Coronary artery (tissue), 2 donors: Measurements from ENCODE around the gene MYL5.

ENCODE experiments used
- DNase-seq: peaks from one replicate; pipeline ENCODE4 v3.0.0-alpha.2; 2017; ENCODE audit warnings: low spot score
- H3K27ac ChIP-seq, 2 donors: fragments of 200-600 bp; sonication (generic); one replicate each; pipeline ENCODE4 v1.5.1; 2016 to 2019
- H3K4me3 ChIP-seq: fragments of 200-600 bp; sonication (generic); 2 replicates; pipeline ENCODE4 v1.5.1; 2016; ENCODE audit warnings: mild to moderate bottlenecking, moderate library complexity
- CTCF ChIP-seq: fragments of 200-600 bp; sonication (generic); IDR thresholded peaks from one replicate; pipeline ENCODE4 v1.5.1; 2019; ENCODE audit warnings: antibody characterized with exemption

MYL5 gene

DNA sequence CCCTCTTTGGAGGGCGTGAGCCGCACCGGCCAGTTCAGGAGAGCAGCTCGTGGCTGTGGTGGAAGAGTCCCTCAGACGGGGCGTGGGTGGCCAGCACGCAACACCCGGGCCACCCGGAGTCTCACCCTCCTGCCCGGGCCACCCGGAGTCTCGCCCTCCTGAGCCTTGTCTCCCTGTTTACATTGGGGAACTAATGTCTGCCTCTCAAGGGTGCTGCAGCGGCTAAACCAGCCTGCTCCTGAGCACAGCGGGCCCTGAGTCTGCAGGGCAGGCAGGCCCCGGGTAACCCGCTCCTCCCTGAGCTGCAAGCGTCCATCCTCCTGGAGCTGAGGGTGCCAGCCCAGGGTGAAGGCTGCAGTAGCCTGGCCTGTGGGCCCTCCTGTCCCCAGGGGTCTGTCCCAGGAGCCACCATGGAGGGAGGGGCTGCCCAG, 46.0 kb upstream of the MYL5 start:
- Histone ChIP-seq H3K27ac (no peak overlapping the region), H3K4me3 (no peak overlapping the region)
- DNase-seq = no peak
- no peak for TF ChIP-seq CTCF

DNA sequence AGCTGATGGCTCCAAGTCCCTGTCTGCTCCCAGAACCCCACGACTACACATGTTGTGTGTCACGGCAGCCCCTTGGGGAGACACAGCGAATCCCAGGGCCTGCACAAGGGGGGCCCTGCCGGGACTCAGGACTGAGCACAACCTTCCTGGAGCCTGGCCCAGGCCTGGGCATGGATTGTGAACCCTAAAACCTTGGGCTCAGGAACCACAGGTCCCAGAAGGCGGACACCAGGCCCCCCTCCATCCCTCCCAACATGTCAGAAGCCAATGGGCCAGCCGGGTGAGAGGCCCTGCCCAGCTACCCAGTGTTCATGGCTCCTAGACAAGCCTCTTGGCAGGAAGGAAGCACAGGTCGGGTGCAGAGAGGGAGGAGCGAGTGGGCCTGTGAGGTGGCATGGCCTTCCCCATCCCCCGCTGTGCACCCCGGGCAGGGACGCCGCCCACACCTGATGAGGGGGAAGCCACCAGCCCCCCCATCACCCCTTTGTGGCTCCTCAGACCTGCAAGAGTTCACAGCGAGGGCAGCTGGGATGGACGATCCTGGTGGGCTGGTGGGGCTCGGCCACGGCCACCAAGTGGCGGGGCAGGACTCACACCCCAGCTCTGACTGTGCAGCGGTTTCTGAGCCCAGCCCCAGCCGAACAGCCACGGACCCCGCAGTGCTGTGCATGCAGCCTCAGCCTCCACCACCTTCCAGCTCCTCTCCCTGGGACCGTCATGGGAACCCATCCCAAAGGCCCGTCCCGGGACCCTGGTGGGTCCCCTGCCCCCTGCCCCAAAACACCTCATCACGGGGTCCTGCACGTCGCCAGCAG, 45.3 kb upstream of the MYL5 start:
- no peak overlapping the region for H3K4me3 ChIP-seq
- no peak for DNase-seq
- TF ChIP-seq CTCF = no peak
- no peak overlapping the region for H3K27ac ChIP-seq

GRCh38 chr4:629636-629914, 44.8 kb upstream of the MYL5 start:
- no peak for TF ChIP-seq CTCF
- no peak for DNase-seq
- Histone ChIP-seq H3K27ac (no peak overlapping the region), H3K4me3 (no peak overlapping the region)

GRCh38 chr4:629915-630641, 44.3 kb upstream of the MYL5 start:
- Histone ChIP-seq H3K4me3 (no peak overlapping the region), H3K27ac (no peak overlapping the region)
- DNase-seq = no peak
- TF ChIP-seq CTCF = no peak

- no peak for DNase-seq
- no peak overlapping the region for H3K4me3 ChIP-seq
- no peak overlapping the region for H3K27ac ChIP-seq
- TF ChIP-seq CTCF = no peak
Observed at GRCh38 chr4:630656-631055, 43.7 kb upstream of the MYL5 start.

DNA sequence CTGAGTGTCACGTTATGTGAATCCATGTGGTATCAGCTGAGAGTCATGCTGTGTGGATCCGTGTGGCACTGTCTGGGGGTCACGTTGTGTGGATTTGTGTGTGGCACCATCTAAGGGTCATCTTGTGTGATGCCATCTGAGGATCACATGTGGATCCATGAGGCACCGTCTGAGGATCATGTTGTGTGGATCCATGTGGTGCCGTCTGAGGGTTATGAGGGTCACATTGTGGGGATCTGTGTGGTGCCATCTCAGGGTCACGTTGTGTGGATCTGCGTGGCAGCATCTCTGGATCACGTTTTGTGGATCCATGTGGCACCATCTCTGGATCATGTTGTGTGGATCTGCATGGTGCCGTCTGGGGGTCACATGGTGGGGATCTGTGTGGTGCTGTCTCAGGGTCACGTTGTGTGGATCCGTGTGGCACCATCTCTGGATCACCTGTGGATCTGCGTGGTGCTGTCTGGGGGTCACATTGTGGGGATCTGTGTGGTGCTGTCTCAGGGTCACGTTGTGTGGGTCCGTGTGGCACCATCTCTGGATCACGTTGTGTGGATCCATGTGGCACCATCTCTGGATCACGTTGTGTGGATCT, 42.0 kb upstream of the MYL5 start:
- DNase-seq = no peak
- H3K4me3 ChIP-seq = no peak overlapping the region
- no peak for TF ChIP-seq CTCF
- no peak overlapping the region for H3K27ac ChIP-seq

- DNase-seq = no peak
- H3K4me3 ChIP-seq = no peak overlapping the region
- H3K27ac ChIP-seq = no peak overlapping the region
- no peak for TF ChIP-seq CTCF
Observed at GRCh38 chr4:632926-633325, 41.4 kb upstream of the MYL5 start.
